Activated CD4-positive, alpha-beta T cell treated with anti-CD3 and anti-CD28 coated beads for 1 hour (primary cell): Measurements from ENCODE around the gene ERC1.

Source experiments
- DNase-seq: peaks from one replicate; pipeline ENCODE4 v3.0.0-alpha.2; 2020

The ERC1 gene

DNA sequence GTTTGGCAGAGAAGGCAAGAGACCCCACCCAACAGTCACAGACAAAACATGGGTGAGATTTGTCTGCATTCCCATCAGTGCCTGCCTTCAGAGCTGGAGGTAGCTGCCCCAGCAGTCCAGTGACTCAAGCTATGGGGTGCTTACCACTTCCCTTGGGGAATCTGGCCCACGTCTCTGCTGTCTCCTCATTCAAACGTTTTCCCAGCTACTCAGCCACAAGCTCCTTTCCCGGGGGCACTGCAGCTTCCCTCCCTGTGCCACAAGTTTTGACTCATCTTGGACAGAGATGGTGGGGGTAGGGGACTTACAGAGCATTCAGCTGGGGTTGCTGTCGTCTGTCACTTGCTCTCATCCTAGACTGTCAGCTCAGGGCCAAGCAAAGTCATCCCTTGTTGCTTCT is 536.8 kb downstream of the ERC1 start:
- DNase-seq, result no peak

DNA sequence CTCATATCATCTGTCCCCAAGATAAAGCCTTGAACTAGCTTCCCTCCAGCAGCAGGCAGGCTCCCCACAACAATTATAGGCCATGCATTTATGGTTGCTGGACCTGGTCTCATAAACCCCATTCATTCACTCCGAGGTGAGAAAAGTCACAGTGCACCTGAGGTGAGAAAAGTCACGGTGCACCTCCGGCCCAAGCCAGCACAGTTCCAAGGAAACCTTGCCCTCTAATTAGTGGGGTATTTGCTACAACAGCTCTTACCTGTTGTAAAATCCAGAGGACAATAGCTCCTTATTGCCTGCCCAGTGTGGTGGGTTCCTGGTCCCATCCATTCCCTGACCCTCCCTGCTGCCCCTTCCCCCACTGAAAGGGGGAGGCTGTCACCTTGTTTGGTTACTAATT is 537.8 kb downstream of the ERC1 start:
- no peak for DNase-seq

DNA sequence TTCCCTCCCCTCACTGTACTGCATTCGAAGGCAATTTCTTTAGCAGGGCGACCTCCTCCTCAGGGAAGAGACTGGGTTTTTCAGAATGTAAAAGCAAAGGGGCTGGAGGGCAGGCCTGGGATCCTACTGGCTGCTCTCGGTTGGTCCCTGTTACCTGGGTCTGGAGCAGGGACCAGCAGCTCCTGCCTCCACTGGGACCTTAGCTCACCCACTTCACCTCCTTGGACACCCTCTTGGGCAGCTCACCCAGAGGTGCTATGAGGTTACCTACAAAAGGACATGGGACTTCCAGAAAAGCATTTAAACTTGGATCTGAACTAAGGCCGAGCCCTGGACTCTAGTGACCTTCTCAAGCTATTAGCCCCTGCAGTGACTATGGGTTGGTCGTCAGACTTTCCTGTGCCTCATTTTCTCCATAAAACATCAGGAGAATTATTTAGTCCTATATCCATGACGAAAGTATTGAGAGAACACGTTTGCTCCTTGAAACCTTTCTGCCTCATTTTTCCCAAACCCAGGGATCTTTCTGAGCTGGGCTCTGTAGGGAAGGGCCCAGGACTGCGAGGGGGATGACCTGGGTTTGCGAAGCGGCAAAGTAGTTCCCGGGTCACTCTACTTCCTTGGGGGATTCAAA is 538.3 kb downstream of the ERC1 start:
- DNase-seq, result no peak

DNA sequence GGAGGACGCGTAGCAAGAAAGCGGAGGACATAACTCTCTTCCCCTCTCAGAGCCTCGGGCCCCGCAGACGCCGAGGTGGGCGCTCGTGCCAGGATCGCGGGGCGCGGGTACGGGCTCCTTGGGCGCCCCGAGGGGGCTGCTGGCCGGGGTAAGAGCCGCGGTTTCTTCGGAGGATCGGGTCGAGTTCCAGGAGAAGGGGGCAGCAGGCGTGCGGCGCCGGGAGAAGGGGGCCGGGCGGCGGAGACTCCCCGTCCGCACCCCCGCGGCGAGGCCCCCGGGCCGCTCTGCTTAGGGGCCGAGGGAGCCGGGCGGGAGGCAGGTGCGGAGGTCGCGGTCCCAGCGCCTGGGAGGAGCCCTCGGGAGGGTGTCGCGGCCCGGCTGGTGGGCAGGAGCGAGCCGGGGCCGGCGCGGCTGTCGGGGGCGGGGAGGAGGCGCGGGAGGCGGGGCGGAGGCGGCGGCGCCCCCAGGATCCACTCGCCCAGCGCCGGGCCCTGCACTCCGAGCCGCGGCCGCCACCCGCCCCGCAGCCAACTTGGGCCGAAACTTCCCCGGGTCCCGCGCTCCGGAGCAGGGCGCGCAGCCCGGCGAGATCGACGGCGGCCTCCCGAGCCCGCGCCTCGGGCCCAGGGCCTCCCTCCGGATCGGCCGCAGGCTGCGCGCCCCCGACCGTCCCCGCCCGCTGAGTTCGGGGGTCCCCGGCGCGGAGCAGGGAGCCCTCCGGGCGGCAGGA is 539.0 kb downstream of the ERC1 start:
- no peak for DNase-seq

DNA sequence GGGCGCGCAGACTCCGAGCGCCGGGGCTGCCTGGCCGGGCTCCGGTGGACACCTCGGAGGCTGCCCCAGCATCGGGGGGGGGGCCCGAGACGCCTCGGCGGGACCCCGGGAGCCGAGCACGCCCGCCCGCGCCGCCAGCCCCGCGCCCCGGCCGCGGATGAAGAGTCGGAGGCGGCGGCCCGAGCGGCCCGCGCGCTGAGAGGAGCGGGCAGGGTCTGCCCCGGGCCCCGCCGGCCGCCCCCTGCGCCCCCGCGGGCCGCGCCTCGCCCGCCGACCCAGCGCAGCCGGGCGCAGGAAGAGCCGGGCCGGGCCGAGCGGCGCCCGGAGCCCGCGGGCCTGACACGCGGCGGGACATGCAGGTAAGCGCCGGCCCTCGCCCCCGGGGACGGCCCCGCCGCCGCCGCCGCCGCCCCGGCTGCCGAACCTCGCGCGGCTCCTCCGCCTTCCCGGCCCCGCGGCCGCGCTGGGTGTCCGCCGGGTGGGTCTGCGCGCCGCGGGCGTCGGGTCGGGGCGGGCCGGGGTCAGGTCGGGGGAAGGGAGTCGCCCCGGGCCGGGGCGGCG is 539.6 kb downstream of the ERC1 start:
- no peak for DNase-seq

DNA sequence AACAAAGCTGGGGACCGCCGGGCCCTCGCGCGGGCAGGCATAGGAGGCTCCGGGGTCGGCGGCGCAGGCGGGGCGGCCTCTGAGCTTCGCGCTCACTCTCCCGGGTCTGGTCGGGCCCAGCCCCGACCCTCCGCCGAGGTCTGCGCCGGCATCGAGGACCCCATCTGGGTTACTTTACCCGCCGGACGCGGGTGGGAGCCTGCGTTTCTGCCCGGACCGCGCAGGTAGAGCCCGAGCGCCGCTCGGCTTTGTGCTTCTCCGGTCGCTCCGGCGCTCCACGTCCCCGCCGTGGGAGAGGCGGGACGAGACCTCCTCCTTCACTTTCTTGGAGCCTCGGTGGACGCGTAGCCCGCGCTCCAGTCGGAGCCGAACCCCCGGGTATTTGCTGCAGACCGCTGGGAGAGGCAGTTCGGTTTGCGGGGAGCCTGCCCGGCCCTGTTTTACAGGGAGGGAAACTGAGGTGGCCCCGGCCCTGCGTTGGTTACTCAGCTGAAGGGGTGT is 540.2 kb downstream of the ERC1 start:
- DNase-seq, result no peak

DNA sequence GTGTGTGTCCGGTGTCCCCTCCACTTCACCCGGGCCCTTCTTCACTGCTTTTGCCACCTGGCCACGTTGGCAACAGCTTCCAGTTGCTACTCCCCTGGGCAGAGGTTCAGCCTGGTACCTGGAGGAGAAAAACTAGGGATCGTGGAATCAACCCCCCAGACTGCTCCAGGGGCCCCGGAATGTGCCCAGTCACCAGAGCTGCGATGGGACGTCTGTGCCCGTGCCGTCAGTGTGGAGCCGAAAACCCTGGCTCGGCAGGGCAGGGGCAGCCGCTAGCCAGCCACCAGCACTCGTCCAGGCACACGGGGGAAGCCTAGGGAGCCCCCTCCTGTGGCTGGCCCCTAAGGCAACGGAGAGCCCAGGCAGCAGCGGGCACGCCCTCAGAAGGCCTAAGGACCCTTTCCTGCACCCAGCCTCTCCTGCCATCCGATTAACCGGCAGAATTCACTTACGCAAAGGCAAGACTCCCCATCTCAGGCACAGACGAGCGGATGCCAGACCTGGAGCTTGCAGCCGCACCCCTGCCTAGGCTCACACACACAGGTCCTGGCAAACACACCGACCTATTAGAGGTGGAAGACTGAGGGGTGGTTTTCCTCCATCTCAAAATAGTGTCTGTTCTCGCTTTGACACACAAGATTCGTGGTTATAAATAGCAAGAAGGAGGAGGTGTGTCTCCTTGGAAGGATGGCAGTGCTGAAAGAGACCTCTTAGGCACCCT is 540.8 kb downstream of the ERC1 start:
- DNase-seq, result no peak

DNA sequence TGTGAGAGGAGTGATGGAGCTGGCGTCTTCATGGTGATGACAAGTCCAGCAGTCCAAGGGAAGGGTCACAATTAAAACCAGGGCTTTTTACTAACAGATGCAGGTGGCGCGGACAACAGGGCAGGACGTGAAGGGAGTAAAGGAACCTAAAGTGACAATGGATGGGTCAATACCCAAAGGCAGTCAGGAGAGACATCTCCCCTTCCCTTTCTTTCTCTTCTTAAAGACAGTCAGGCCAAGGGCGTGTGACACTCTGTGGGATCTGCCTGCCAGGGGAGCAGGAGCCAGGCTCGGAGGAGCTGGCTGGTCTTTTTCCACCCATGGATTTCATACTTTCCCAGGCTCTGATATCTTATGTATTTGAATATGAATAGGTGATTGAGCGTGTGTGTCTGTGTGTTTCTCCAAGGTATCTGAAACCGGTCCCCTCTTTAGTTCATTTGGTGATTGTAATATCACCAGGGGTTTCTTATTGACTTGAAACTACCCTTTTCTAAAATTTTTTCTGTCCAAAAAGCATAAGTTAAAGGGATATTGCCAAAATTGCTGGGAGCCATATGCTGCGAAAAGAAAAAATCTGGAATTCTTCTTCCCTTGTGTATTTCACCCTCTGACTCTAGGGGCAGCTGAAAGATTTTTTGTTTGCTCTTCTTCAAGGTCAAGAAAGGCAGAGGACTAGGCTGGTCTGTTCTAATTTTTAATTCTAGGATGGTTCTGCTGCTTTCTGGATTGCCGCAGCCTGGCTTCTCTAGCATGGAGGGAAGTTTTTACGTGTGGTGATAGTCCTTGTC is 541.5 kb downstream of the ERC1 start:
- DNase-seq, result no peak

DNA sequence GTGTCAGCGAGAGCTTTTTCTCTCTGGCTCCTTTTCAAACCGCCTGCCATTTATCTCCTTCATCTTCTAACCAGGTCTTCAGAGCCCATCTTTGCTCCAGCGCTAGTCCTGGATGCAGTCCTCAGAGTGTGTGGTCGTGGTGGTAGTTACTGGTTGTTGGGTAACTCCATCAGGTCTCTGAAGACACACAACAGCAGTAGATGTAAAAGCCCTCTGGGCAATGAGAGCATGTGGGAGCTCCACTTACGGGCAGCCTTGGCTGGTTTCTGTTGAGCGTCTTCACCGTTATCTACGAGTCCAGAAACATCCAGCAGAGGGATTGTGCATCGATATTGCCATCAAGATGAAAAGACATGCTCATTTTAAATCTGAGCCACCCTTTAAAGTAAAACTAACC is 542.2 kb downstream of the ERC1 start:
- no peak for DNase-seq

DNA sequence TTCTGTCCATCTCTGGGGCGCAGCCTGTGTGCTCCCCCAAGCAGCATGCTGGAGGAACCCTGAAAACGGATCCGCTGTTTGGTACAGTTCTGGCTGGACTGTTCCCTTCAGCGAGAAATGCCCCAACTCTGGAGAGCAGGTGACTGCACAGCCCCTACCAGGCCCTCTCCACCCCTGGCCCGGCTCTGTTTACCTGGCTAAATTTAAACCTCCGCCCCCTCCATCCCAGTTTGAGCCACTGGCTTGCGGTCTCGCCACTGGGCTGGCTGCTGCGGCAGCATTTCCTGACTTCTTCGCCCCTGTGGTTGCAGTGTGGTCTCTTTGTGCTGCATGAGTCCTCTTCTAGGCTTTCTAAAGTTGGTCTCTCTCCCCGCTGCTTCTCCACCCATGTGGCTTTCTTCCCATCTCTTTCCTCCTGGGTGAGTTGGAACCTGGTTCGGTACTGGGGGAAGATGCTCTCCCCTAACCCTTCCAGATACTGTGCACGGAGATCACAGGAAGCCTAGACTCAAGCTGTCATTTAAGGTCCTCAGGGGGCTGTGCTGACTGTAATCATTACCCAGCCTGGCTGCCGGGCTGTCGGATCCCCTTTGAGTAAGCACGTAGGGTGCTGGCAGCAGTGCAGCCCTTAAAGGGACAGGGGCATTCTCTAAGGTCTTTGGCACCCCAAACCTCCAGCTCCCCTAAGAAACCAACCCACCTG is 542.7 kb downstream of the ERC1 start:
- DNase-seq, result no peak

DNA sequence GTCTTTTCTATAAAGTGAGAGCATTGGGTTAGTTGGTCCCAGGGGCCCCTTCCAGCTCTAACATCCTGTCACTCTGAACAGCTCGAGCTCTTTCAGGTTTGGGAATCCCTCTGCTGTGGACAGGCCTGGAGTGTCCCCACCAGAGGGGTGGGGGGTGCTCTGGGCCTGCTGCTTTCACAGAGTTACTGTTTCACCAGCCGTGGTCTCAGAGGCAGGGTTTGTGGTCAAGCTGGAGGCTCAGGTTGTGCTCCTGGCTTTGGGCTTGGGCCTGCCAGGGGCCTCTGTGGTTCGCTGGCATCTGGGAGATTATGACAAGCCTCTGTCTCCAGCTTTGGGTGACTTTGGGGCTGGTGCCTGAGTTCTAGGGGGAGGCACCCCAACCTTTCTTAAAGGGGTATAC is 543.7 kb downstream of the ERC1 start:
- no peak for DNase-seq

DNA sequence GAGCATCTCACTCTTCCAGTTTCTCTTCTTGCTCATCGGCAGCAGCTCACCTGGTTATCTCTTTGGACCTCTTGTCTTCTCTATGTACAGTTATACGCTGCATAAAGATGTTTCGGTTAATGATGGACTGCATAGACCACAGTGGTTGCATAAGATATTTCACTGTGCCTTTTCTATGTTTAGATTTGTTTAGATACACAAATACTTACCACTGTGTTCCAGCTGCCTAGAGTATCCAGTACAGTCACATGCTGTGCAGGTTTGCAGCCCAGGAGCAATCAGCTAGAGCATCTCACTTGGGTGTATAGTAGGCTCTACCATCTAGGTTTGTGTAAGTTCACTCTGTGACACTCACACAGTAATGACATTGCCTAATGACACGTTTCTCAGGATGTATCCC is 545.8 kb downstream of the ERC1 start:
- DNase-seq, result no peak

DNA sequence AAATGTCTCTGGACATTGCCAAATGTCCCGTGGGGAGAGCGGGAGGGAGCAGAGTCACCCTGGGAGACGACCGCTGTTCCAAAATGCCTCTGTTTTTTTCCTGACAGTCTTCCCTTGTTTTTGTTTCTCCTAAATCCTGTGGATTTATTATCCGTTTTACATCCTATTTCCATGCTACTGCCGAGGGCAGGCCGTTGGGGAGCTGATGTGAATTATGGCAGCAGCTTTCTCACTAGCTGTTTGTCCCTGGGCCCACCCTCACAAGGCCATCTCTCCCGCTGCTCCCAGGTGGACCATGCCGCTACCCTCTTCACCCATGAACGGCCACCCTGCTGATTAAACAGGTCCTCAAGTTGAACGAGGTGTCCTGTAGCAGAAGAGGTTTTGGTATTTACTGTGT is 548.1 kb downstream of the ERC1 start:
- no peak for DNase-seq

DNA sequence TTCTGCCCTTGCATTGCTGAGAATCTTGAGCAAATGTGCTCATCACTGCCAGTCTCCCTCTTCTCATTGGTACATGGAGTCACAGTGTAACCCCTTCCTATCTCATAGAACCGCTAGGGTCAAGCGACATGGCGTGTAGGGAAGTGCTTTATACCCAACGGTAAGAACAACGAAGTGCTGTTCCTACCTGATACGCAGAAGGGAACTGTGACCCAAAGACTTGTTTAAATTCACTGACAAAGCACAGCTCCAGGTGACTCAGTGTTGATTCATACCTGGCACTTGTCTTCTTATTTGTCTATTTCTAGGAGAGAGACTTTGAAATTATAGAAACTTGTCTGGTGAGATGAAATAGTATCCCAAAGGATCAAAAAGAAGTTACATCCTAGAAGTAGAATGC is 549.7 kb downstream of the ERC1 start:
- DNase-seq, result no peak

DNA sequence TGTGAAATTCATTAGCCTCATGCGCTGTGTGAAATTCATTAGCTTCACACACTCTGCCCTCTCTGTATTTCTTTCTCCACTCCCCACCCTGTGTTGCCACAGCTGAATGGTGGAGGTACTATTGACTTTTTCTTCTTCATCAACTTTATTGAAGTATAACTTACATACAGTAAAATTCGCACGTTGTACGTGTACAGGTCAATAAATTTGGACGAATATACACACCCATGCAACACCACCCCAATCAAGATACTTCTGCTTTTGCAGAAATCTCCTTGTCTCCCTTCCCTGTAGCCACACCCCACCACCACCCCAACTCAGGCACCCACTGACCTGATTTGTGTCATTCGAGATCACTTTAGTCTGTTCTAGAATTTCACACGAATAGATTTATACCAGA is 551.6 kb downstream of the ERC1 start:
- DNase-seq, result no peak

DNA sequence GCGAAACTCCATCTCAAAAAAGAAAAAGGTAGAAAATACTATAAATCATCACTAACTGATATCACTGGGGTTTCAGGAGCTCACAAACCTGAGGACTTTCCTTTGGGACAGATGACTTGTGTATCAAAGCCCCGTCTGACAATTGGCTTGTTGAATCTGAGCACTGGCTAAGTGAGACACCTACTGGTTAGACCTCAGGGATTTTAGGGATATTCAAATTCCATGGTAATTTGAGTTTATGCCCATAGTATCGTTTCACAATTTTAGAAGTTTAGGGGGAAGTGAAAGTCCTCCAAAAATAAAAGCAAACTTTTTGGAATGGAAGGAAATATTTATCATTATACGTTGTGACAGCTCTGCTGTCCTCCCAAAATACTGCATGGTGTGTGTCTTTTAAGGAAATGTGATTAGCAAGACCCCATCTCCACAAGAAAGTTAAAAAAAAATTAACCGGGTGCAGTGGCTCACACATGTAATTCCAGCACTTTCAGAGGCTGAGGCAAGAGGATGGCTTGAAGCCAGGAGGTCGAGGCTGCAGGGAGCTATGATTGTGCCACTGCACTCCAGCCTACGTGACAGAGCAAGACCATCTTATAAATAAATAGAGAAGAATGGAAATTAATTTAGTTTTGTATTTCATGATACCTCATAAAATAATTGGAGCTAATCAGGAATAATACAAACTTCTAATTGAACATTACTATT is 554.1 kb downstream of the ERC1 start:
- DNase-seq, result no peak
